Measurements from ENCODE around the gene CPNE6. TPM values are rescaled to one million over a fixed set of nuclear protein-coding genes. Genes with fewer than 3 reads are reported as not detected.

The CPNE6 gene
- total and polyA plus RNA-seq, 2 of the 13 experiments (the other 11 are each of a cell fraction or from before 2014, with no cell fraction given) = not detected

DNA sequence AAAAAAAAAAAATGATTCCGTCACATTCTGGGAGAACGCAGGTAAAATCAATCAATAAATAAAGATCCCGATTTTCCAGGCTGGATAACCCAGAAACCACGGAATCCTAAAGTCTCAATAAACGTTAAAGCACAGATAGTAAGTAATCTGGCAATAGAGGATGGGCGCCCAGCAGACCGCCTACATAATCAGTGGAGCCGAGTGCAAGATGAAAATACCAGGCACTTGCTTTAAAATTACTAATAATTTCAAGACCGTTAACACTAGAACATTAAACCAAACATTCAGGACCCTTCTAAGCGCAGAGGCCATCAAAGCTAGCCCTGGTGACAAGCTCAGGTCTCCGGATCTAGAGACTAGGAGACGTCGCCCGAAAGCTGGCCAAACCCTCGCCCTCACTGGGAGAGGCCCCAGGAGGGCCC lies 42.0 kb downstream of the CPNE6 start (continued):
- TF ChIP-seq, protein P1, sequence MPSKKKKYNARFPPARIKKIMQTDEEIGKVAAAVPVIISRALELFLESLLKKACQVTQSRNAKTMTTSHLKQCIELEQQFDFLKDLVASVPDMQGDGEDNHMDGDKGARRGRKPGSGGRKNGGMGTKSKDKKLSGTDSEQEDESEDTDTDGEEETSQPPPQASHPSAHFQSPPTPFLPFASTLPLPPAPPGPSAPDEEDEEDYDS (CRISPR knock-in tag; IDR thresholded peaks at IDR 0.05) = no peak
- no peak for TF ChIP-seq ZSCAN30 (CRISPR knock-in tag; IDR thresholded peaks at IDR 0.05)
- TF ChIP-seq ATRX (CRISPR knock-in tag; IDR thresholded peaks at IDR 0.05; ENCODE audit: borderline replicate concordance) = no peak
- TF ChIP-seq, protein P2, sequence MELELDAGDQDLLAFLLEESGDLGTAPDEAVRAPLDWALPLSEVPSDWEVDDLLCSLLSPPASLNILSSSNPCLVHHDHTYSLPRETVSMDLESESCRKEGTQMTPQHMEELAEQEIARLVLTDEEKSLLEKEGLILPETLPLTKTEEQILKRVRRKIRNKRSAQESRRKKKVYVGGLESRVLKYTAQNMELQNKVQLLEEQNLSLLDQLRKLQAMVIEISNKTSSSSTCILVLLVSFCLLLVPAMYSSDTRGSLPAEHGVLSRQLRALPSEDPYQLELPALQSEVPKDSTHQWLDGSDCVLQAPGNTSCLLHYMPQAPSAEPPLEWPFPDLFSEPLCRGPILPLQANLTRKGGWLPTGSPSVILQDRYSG (CRISPR knock-in tag; IDR thresholded peaks at IDR 0.05) = peak; percentile 95; the same call in 1 of the 2 replicates
- TF ChIP-seq, protein P3, sequence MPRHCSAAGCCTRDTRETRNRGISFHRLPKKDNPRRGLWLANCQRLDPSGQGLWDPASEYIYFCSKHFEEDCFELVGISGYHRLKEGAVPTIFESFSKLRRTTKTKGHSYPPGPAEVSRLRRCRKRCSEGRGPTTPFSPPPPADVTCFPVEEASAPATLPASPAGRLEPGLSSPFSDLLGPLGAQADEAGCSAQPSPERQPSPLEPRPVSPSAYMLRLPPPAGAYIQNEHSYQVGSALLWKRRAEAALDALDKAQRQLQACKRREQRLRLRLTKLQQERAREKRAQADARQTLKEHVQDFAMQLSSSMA (CRISPR knock-in tag; IDR thresholded peaks at IDR 0.05) = no peak
- TF ChIP-seq, protein P4, sequence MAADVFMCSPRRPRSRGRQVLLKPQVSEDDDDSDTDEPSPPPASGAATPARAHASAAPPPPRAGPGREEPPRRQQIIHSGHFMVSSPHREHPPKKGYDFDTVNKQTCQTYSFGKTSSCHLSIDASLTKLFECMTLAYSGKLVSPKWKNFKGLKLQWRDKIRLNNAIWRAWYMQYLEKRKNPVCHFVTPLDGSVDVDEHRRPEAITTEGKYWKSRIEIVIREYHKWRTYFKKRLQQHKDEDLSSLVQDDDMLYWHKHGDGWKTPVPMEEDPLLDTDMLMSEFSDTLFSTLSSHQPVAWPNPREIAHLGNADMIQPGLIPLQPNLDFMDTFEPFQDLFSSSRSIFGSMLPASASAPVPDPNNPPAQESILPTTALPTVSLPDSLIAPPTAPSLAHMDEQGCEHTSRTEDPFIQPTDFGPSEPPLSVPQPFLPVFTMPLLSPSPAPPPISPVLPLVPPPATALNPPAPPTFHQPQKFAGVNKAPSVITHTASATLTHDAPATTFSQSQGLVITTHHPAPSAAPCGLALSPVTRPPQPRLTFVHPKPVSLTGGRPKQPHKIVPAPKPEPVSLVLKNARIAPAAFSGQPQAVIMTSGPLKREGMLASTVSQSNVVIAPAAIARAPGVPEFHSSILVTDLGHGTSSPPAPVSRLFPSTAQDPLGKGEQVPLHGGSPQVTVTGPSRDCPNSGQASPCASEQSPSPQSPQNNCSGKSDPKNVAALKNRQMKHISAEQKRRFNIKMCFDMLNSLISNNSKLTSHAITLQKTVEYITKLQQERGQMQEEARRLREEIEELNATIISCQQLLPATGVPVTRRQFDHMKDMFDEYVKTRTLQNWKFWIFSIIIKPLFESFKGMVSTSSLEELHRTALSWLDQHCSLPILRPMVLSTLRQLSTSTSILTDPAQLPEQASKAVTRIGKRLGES (CRISPR knock-in tag; IDR thresholded peaks at IDR 0.05; ENCODE audit: borderline replicate concordance) = 0 out of 2 replicates have a peak, but pooled peaks have one; percentile 53
- TF ChIP-seq, protein P5, sequence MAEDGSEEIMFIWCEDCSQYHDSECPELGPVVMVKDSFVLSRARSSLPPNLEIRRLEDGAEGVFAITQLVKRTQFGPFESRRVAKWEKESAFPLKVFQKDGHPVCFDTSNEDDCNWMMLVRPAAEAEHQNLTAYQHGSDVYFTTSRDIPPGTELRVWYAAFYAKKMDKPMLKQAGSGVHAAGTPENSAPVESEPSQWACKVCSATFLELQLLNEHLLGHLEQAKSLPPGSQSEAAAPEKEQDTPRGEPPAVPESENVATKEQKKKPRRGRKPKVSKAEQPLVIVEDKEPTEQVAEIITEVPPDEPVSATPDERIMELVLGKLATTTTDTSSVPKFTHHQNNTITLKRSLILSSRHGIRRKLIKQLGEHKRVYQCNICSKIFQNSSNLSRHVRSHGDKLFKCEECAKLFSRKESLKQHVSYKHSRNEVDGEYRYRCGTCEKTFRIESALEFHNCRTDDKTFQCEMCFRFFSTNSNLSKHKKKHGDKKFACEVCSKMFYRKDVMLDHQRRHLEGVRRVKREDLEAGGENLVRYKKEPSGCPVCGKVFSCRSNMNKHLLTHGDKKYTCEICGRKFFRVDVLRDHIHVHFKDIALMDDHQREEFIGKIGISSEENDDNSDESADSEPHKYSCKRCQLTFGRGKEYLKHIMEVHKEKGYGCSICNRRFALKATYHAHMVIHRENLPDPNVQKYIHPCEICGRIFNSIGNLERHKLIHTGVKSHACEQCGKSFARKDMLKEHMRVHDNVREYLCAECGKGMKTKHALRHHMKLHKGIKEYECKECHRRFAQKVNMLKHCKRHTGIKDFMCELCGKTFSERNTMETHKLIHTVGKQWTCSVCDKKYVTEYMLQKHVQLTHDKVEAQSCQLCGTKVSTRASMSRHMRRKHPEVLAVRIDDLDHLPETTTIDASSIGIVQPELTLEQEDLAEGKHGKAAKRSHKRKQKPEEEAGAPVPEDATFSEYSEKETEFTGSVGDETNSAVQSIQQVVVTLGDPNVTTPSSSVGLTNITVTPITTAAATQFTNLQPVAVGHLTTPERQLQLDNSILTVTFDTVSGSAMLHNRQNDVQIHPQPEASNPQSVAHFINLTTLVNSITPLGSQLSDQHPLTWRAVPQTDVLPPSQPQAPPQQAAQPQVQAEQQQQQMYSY (CRISPR knock-in tag; IDR thresholded peaks at IDR 0.05) = no peak
- TF ChIP-seq, protein P6, sequence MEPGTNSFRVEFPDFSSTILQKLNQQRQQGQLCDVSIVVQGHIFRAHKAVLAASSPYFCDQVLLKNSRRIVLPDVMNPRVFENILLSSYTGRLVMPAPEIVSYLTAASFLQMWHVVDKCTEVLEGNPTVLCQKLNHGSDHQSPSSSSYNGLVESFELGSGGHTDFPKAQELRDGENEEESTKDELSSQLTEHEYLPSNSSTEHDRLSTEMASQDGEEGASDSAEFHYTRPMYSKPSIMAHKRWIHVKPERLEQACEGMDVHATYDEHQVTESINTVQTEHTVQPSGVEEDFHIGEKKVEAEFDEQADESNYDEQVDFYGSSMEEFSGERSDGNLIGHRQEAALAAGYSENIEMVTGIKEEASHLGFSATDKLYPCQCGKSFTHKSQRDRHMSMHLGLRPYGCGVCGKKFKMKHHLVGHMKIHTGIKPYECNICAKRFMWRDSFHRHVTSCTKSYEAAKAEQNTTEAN (CRISPR knock-in tag; conservative IDR thresholded peaks at IDR 0.05) = no peak
- TF ChIP-seq ZNF773 (CRISPR knock-in tag; IDR thresholded peaks at IDR 0.05; ENCODE audit: borderline replicate concordance) = peak; percentile 73; the same call in 1 of the 2 replicates
- TF ChIP-seq, protein P7, sequence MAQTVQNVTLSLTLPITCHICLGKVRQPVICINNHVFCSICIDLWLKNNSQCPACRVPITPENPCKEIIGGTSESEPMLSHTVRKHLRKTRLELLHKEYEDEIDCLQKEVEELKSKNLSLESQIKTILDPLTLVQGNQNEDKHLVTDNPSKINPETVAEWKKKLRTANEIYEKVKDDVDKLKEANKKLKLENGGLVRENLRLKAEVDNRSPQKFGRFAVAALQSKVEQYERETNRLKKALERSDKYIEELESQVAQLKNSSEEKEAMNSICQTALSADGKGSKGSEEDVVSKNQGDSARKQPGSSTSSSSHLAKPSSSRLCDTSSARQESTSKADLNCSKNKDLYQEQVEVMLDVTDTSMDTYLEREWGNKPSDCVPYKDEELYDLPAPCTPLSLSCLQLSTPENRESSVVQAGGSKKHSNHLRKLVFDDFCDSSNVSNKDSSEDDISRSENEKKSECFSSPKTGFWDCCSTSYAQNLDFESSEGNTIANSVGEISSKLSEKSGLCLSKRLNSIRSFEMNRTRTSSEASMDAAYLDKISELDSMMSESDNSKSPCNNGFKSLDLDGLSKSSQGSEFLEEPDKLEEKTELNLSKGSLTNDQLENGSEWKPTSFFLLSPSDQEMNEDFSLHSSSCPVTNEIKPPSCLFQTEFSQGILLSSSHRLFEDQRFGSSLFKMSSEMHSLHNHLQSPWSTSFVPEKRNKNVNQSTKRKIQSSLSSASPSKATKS (CRISPR knock-in tag; IDR thresholded peaks at IDR 0.05) = 0 out of 2 replicates have a peak, but pooled peaks have one; percentile 39
- no peak for TF ChIP-seq ZNF124 (CRISPR knock-in tag; IDR thresholded peaks at IDR 0.05)
- TF ChIP-seq CBFB (CRISPR knock-in tag; IDR thresholded peaks at IDR 0.05) = no peak
- peak; percentile 32; the same call in 1 of the 2 replicates for TF ChIP-seq ZNF180 (CRISPR knock-in tag; IDR thresholded peaks at IDR 0.05; ENCODE audit: borderline replicate concordance, low read depth)
- TF ChIP-seq, protein P8, sequence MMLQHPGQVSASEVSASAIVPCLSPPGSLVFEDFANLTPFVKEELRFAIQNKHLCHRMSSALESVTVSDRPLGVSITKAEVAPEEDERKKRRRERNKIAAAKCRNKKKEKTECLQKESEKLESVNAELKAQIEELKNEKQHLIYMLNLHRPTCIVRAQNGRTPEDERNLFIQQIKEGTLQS (CRISPR knock-in tag; IDR thresholded peaks at IDR 0.05) = no peak
- TF ChIP-seq ZNF460 (CRISPR knock-in tag; IDR thresholded peaks at IDR 0.05; ENCODE audit: borderline replicate concordance) = no peak
- no peak for TF ChIP-seq FOXJ3 (CRISPR knock-in tag; IDR thresholded peaks at IDR 0.05; ENCODE audit: borderline replicate concordance)

Measured in HepG2 (cell line).